ACC112 (cell line): ENCODE results near the gene KRT16.

Experiments used
- H2AFZ ChIP-seq: fragments of 200-600 bp; sonication (generic); one replicate; pipeline ENCODE4 v1.6.0; 2017; ENCODE audit warnings: antibody characterized with exemption, low read length; ENCODE audit not compliant: unreplicated experiment
- H3K27ac ChIP-seq: fragments of 200-600 bp; sonication (generic); 2 replicates; pipeline ENCODE4 v1.5.1; 2014; ENCODE audit warnings: low read depth, mild to moderate bottlenecking, antibody characterized with exemption, low read length, moderate library complexity
- H3K27me3 ChIP-seq: fragments of 200-600 bp; sonication (generic); 2 replicates; pipeline ENCODE4 v1.6.1; 2014; ENCODE audit warnings: mild to moderate bottlenecking, antibody characterized with exemption, low read length, moderate library complexity, mixed read lengths; ENCODE audit not compliant: insufficient read depth
- H3K36me3 ChIP-seq: fragments of 200-600 bp; sonication (generic); 2 replicates; pipeline ENCODE4 v1.6.1; 2016; ENCODE audit warnings: mild to moderate bottlenecking, antibody characterized with exemption, low read length, moderate library complexity, mixed read lengths; ENCODE audit not compliant: insufficient read depth
- H3K4me1 ChIP-seq: fragments of 200-600 bp; sonication (generic); one replicate; pipeline ENCODE4 v1.6.1; 2016; ENCODE audit warnings: low read length, mixed read lengths; ENCODE audit not compliant: insufficient read depth, unreplicated experiment, control insufficient read depth
- H3K4me3 ChIP-seq: fragments of 200-600 bp; sonication (generic); 2 replicates; pipeline ENCODE4 v1.5.1; 2014; ENCODE audit warnings: mild to moderate bottlenecking, low read depth, low read length
- H3K79me2 ChIP-seq: fragments of 200-600 bp; sonication (generic); one replicate; pipeline ENCODE4 v1.6.0; 2016; ENCODE audit warnings: low read length; ENCODE audit not compliant: control insufficient read depth, unreplicated experiment, insufficient read depth

The KRT16 gene

GRCh38 chr17:41561554-41561953 lies 51.0 kb downstream of the KRT16 start:
- Histone ChIP-seq H3K36me3 (no peaks in the 10 kb centered on the region), H3K4me3 (no peak overlapping the region), H3K79me2 (no peaks in the 10 kb centered on the region), H2AFZ (no peak overlapping the region), H3K27ac (no peak overlapping the region), H3K27me3 (peaks cover 48% of the 10 kb centered on the region), H3K4me1 (peaks cover 12% of the 10 kb centered on the region)
